ENCODE results near the gene VPS45.
A peak's percentile ranks its signal among the peaks of the same experiment; 100 is the strongest.

GRCh38 chr1:150067184-150068108, at the start of gene VPS45:
- TF ChIP-seq RCOR1 (IDR thresholded peaks at IDR 0.05; ENCODE audit: low read length) (peak; percentile 37; the same call in 1 of the 2 replicates), JUND (IDR thresholded peaks at IDR 0.05) (0 out of 2 replicates have a peak, but pooled peaks have one; percentile 11), REST (IDR thresholded peaks at IDR 0.05; ENCODE audit: low read depth, low read length) (no peak; the same call in 1 of the 2 replicates)
